Amniotic epithelial cell (primary cell): Measurements from ENCODE around the gene KCNIP4.

Experiments used
- DNase-seq: peaks from one replicate; pipeline ENCODE4 v3.0.0-alpha.2; 2010; ENCODE audit warnings: low read depth

KCNIP4 gene

GRCh38 chr4:21191317-21191716 lies 757.3 kb downstream of the KCNIP4 start:
- no peak for DNase-seq

DNA sequence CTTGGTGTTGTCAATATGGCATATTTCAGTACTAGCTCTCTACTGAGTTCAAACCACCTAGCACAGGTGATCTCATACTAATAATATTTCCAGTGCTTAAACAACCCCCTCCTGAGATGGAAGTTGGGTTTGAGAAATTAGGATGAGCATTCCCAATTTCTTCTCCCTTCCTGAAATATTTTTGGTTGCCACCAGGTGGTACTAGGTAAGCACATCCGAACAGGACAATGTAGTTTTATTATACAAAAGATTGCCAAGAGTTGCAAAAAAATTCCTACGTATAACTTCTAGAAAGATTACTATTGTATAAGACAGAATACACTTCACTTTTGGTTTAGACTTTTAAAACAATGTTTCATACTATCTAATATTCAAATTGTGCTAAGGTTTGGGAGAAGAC lies 763.8 kb downstream of the KCNIP4 start:
- DNase-seq, result no peak

DNA sequence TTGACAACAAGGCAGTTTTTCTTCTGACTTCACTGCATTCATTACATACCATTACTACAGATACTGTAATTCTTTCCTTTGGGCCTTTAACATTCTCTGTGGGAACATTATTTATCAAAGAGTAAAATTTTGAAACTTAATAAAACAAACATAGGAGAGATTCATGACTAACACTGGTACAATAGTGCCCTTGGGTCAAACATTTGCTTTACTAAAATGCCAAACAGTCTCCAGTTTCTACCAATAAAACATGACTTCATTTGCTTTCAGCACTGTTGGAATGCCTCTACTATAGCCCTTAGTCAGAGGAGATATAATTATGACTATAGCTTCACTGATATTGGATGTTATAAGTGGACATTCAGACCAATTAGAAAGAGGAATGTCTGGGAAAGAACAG lies 766.9 kb downstream of the KCNIP4 start:
- no peak for DNase-seq

- DNase-seq, result no peak
These were observed 770.7 kb downstream of the KCNIP4 start for GRCh38 chr4:21177871-21178270.

DNA sequence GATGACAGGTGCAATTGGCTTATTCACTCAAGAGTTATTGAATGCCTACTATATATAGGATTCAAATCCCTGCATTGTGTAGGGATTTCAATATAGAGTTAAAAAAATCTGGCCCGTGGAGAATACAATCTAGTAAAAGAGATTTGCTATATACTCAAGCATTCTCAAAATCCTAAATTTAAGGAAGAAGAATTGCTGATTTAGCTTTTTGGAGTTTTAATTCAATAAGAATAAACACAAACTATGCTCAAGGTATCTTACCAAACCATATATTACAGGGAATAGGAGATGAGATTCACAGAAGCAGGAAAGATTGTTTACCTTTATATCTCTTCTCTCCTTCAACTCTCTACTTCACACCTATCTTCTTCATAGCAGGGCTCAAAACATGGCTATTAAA lies 771.5 kb downstream of the KCNIP4 start:
- no peak for DNase-seq

- no peak for DNase-seq
These were observed 780.9 kb downstream of the KCNIP4 start for GRCh38 chr4:21167711-21168110.

GRCh38 chr4:21155367-21155766 lies 793.2 kb downstream of the KCNIP4 start:
- no peak for DNase-seq

DNA sequence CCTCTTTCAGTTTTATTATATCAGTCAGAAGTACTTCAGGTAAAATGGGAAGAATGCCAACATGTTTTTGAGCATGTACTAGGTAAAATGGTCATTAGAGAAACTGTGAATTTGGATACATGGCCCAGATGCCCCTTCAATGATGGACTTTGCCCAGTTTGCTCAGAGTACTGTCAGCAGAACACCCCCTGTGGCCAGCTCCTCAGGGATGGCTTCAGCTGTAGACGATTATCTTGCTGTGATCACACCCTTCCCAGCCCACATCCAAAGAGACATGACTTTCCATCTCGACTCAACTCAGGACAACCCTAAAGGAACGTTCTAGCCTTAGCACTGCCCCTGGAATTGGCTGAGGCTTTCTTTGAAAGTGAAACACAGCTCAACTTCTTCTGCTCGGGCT lies 809.2 kb downstream of the KCNIP4 start:
- DNase-seq, result no peak

DNA sequence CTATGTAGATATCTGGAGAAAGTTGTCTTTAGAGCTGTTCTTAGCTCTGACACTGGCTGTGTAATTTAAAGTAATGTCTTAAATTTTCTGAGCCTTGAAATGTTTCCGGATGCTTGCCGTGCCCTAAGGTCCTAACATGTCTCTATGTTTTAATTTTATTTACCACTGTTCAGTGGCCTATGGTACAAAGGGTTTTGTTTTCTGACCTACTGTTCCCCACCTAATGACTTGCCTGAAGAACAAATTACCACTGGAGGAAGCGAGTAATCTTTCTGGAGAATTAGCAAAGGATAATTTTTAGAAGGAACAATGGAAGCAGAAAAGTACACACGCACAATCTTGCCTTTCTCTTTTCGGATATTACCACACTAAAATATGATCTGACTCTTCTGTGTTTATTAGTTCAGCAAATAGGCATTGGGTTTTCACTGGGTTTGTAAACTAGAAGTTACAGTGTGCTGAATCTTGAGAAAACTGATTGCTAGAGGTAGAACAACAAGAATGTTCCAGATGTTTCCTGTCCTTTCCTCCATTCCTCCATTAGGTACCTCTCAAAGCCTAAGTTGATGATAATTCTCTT lies 812.4 kb downstream of the KCNIP4 start:
- DNase-seq, result no peak

DNA sequence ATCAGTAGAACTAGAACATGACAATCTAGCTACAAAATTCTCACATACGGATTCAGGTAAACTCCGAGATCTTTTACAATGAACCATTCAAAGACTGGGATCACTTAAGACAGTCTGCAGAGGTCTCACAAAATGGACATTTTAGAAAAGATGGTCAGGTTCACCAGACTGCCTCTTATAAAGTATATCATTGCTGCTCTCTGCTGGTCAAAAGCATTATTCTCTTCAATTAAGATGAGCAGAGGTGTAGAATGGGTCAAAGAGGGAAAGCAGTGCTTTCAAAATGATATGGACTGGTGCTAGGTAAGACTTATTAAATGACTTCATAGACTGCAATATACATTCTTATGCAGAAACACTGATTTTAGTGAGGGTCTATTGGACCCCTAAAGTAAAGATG lies 813.6 kb downstream of the KCNIP4 start:
- peak; percentile 14 for DNase-seq

DNA sequence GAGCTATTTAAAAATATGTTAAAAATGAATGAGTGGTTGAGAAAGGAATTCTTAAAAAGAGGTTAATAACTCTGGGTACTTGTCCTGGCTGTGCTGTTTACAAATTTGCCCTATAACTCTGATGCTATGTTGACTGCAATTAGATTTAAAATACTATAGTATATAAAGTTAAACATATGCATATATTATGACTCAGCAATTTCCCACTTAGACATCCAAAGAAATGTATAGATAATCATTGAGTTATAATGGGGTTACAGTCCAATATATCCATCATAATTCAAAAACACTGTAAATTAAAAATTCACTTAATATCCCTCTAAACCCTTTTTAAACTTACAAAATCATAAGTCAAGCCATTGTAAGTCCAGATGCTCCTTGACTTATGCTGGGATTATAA lies 818.0 kb downstream of the KCNIP4 start:
- no peak for DNase-seq

DNA sequence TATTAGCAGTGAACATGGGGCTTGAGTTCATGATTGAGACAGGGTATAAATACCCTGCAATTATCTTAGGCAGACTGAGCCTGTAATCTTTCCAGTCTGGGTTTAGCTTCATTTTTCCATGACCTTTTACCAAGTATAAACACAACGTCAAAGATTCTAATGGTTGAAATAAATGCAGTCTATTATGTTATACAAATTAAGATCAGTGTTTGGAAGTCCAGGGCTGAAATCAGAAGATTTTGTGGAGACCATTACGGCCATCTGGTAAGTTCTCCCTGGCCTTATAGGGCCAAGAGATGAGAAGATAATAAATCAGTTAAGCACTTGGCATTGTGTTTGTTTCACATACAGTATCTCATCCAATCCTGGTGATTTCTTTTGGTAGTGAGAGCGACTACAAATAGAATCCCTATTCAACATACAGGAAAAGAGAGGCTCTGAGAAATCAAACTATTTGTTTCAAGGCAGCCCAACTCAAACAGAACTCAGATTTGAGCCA lies 822.5 kb downstream of the KCNIP4 start:
- no peak for DNase-seq

- DNase-seq, result no peak
These were observed 830.3 kb downstream of the KCNIP4 start for GRCh38 chr4:21118301-21118700.

- no peak for DNase-seq
These were observed 830.9 kb downstream of the KCNIP4 start for GRCh38 chr4:21117541-21118180.

DNA sequence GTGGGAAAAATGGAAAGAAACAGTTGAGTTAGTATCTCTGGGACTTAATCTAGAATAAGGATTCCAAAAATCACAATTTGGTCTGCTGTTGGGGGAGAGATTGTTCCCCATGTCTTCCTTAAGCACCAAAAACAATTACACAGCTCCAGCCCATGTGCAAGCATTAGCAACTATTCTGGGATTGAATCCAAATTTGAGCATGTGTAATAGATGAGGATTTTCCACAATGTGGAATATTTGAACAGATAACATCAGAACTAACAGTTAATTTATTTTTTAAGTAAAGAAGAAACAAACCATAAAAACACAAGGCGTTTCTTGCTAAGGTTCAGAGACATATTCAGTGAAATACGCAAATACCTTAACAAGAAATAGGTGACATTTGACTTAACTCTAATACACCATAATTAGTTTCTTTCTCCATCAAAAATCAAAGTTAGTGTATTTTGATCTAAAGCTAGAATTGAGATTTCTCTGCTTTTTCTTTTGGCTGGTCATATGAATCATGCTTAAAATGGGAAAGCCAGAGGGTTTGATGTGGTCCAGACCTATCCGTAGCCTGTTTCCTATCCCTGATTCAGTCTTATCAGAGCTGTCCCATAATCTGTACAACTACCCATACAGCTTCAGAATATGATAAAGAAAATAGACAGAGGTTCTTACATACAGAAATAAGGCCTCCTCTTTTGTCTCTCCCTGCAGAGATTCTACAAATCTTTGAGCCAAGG lies 834.9 kb downstream of the KCNIP4 start:
- DNase-seq, result peak; percentile 45

DNA sequence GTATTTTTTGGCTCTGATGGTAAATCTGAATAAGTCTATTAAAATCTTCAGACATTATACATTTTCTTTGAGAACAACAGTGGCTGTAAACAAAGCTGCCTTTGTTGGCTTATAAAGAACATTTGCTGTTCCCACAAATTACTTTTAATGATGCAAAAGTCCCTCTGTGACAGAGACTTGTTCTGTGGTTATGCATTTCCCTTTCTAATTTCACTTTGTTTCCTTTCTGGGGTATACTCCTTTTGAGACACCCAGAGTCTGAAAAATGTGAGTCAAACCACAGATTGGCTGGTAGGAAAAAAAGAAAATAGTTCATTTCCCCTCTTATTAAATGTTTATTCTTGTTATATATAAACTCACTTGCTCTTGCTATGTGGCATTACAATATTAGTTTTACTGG lies 845.9 kb downstream of the KCNIP4 start:
- DNase-seq, result no peak

DNA sequence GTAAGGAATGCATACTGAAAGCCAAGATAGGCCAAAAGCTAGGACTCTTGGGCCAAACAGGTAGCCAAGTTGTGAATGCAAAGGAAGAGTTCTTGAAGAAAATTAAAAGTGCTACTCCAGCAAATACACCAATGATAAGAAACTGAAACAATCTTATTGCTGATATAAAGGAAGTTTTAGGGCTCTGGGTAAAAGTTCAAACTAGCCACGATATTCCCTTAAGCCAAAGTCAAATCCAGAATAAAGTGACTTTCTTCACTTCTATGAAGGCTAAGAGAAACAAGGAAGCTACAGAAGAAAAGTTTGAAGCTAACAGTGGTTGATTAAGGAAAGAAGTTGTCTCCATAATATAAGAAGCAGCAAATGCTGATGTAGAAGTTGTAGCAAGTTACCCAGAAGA lies 850.7 kb downstream of the KCNIP4 start:
- DNase-seq, result no peak

- DNase-seq, result no peak
These were observed 851.5 kb downstream of the KCNIP4 start for GRCh38 chr4:21097026-21097425.

DNA sequence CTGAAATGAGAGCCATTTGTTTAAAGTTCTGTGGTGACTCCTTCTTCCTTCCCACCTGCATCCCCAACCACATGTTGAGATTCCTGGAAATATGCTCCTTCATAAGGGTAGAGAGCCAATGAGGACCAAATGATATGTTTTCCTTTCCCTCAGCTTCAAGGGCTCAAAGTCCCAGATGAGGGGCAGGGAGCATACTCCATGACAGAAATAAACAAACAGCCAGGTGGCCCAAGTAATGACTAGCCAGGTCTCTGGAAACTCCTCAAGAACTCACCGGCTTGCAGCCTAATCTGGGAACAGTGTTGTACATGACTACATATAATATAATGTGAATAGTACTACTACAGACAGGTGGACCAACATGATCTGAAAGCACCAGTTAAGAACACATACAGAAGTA lies 856.0 kb downstream of the KCNIP4 start:
- DNase-seq, result no peak

DNA sequence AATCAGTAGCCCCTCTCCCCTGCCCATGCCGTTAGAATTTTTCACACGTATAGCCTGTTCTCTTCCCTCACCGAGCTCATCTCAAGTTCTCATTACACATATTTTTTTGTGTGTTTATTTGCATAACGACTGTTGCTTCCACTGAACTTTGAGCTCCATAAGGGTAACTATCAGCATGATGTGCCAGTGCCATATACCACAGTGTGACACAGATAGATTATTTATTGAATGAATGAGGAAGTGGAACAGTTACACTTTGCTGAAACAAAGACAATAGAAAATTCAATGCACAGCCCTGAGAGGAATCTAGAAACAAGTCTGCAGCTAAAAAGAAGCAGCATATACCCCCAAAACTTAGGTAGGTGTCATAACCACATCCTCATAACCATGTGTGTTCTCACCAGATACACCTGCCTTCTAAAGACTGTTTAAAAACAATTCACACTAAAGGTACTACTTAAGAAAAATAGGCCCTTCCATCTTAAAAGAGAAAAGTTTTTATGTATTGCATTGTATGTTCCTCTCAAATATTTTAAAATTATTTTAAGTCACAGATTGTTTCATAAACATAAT lies 858.4 kb downstream of the KCNIP4 start:
- DNase-seq, result no peak

DNA sequence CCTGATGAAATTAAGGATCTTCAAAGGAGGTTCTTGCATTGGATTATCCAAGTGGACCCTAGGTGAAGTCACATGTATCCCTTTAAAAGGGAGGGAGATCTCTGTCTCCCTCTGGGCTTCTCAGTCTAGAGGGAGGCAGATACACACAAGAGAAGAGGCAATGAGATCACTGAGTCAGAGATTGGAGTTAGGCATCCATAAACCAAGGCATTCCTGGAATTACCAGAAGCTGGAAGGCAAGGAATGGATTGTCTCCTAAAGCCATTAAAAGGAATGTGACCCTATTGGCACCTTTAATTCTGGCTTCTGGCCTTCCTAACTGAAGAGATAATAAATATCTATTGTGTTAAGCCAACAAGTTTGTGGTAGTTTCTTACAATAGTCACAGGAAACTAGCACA lies 865.2 kb downstream of the KCNIP4 start:
- no peak for DNase-seq

- DNase-seq, result no peak
These were observed 870.6 kb downstream of the KCNIP4 start for GRCh38 chr4:21077967-21078366.

DNA sequence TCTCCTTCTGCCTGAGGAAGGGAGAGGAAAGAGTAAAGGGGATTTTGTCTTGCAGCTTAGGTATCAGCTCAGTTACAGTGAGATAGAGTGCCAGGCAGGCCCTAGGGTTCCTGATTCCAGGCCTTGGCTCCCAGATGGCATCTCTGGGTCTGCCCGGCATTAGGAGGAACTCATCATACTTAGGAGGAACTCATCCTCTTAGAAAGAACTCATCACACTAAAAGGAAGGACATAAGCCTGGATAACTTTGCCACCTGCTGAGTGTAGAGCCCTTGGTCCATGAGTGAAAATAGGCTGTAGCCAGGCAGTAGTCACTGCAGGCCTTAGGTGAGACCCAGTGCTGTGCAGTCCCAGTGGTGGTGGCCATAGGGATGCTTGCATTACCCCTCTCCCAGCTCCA lies 881.2 kb downstream of the KCNIP4 start:
- DNase-seq, result no peak
